Stimulated activated CD8-positive, alpha-beta memory T cell treated with anti-CD3 and anti-CD28 coated beads, Interleukin-12 subunit alpha, Interleukin-12 subunit beta, amount 100 ng/mL, for 4 hours (primary cell): ENCODE measurements around the gene DHX40.
"Not testable (repeated sequence)": the region's sequence is repeated elsewhere in the genome, so short reads cannot be mapped to it uniquely, and the experiment has no call there.

Experiments used
- DNase-seq: peaks from one replicate; pipeline ENCODE4 v3.0.0-alpha.2; 2020; ENCODE audit warnings: low read depth

The DHX40 gene

DNA sequence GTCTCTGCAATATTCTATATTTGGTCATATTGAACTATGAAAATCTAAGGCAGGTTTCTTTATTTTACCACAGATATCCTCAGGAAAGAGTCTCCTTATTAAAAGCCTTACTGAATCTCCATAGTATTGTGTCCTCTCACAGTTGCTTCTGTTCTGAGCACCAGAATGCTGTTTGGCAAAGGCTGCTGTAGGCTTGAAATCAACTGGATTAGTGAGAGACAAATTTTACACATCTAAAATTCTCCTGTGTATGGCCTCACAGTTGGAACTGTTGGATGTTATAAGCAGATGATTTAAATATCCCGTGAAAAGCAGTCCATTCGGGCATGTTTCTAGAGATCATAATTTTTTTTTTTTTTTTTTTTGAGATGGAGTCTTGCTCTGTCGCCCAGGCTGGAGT, 63.8 kb downstream of the DHX40 start:
- DNase-seq: no peak

DNA sequence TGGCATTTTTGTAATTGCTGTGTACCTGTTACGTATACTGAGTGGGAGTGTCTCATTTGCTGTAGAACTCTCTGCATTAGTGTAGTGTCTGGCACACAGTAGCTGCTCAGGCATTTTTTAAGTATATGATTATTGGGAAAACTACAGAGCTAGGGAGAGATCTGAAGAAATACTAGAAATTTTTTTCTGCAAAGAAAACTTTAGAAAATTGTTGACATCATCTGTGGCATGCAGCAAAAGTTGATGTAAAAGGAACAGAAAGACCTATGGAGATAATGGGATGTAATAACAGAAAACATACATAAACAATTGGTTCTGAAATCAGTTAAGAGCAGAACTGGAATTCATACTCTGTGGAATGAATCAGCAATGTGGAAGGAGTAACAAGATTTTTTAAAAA, 65.9 kb downstream of the DHX40 start:
- DNase-seq: no peak

DNA sequence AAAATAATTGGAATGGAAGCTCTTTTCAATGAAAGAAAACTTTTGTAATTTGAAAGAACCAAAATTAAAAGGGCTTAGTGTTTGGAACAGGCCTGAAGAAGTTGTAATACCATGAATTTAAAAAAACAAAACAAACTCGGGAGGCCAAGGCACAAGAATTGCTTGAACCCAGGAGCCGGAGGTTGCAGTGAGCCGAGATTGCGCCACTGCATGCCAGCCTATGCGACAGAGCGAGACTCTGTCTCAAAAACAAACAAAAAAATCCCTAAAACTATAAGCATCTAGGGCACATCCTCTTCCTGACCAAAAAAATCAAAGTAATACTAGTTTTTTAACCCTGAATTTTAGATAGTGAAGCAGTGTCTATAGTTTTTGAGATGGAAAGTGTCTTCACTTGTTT, 67.0 kb downstream of the DHX40 start:
- DNase-seq: no peak

DNA sequence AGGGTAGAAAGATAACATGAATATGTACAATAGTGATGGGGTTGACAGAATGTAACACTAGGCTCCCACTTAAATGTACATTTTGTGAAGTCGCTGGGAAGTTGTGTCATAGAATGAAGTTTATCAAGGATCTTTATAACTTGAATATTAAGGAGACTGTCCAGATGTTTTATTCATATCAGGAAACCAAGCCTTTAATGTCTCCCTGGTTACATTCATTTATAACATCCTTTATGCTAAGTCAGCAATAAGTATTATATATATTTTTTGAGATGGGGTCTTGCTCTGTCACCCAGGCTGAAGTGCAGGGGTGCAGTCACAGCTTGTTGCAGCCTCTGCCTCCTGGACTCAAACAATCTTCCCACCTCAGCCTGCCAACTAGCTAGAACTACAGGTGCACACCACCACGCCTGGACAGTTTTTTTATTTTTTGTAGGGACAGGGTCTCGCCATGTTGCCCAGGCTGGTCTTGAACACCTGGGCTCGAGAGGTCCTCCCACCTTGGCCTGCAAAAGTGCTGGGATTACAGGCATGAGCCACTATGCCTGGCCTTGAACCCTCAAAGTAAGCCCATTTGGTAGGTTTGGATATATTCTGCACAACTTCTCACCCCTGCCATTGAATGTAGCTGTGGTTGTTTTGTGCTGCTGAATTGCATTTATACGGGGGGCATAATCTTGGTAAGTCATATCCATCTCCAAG, 68.4 kb downstream of the DHX40 start:
- DNase-seq: no peak

DNA sequence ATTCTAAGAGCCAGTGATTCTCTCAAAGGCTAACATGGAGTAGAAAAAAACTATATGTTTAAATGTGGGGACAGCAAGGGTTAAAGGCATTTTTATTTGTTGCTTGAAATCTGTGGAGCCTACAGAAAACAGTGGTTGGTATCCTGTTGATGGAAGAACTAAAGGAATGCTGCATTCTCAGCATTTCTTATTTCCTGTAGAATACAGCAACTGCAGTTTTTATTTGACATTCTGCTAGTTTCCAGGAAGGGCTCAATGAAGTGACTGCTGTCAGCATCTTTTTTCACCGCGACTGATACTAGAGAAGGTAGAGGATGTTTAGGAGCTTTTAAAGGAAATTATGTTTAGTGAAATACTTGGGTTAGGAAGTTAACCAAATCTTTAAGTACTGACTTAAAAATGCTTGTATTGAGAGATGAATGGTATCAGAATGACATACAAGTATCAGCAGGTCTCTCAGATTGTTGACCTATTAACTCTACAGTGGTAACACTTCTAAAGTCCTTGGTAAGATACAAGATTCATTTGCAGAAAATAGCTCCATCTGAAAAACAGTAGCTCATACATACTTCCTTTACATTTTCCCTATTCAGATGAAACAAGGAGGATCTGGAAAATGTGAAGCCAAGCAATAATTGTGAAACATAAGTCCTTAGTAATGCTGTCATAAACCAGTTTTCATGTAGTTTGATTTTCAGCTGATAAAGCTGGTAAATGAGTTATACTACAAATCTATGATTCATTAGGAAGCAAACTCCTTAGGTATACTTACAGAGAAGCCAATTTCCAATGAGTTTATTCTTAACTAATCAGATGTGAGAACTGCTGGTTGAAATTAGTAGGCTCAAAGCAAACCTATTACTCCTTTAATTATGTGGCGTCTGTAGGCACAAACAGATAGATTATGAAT, 69.5 kb downstream of the DHX40 start:
- no peak for DNase-seq

DNA sequence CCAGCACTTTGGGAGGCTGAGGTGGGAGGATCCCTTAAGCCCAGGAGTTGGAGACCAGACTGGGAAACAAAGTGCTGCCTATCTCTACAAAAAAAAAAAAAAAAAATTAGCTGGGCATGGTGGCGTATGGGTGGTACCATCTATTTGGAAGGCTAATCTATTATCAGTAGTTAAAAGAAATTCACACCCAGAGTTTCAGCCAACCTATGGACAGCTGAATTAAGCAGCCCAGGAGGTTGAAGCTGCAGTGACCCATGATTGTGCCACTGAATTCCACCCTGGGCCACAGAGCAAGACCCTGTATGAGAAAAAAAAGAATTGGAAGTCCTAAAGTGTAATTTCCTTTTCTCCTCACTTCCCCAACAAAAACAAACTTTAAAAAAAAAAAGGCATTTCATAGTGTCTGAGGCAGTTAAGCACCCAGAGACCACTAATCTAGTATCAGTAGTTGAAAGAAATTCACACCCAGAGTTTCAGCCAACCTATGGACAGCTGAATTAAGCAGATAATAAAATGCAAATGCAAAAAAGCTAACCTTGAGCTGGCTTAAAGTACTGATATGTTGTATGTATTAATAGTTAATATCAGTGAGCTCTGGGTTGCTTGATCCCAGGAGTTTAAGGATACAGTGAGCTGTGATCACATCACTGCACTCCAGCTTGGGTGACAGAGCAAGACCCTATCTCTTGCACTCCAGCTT, 72.4 kb downstream of the DHX40 start:
- DNase-seq: no peak

DNA sequence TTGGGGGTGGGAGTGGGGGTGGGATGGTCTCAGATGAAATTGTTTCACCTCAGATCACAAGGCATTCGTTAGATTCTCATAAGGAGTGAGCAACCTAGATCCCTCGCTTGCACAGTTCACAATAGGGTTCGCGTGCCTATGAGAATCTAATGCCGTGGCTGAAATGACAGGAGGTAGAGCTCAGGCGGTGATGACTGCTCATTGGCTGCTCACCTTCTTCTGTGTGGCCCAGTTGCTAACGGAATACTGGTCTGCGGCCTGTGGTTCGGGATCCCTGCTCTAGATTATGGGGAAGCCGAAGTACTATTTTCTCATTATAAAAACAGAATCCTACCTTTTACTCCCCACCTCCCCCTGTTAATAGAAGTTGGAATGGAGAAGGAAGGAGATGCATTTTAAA, 73.1 kb downstream of the DHX40 start:
- DNase-seq: no peak

DNA sequence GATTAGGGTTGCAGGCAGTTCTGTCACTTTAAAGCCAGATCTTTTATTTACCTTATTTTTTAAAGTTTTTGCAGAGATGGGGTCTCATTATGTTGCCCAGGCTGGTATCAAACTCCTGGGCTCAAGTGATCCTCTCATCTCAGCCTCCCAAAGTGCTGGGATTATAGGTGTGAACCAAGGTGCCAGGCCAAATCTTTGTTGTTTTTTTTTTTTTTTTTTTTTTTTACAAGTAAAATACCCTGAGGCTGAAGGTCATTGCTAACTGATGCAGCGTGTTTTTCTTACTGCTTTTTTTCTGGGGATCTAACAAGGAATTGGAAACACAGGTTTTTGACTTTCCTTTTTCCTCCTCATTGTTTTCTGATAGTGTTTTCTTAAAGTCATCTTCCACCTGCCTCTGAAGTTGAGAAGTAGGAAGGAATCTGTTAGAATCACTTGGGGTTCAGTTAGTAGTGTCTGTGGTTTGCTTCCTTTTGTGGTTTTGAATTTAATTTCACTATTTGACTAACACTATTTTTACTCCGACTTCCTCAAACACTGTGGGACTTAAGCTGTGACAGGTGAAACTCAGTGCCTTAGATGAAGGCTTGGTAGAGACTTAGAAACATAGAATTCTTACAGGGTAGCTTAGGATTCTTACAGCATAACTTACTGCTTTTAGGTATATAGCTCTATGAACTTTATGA, 76.5 kb downstream of the DHX40 start:
- DNase-seq: no peak

DNA sequence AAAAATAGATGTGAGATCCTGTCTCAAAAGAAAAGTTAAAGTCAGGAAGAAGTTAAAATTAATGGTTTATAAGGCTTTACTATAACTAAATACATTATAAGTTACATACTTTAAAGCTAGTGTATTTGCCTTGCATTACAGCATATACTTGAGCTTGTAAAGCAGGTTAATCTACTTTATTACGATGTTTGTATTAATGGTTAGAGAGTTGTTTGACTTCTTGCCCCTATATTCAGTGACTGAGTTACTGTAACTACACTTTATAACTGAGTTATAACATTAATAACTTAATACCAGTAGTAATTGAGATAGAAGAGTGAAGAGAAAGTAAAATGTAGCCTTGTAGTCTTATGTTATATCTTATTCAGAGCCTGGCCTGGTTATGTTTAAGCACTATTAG, 77.2 kb downstream of the DHX40 start:
- no peak for DNase-seq

DNA sequence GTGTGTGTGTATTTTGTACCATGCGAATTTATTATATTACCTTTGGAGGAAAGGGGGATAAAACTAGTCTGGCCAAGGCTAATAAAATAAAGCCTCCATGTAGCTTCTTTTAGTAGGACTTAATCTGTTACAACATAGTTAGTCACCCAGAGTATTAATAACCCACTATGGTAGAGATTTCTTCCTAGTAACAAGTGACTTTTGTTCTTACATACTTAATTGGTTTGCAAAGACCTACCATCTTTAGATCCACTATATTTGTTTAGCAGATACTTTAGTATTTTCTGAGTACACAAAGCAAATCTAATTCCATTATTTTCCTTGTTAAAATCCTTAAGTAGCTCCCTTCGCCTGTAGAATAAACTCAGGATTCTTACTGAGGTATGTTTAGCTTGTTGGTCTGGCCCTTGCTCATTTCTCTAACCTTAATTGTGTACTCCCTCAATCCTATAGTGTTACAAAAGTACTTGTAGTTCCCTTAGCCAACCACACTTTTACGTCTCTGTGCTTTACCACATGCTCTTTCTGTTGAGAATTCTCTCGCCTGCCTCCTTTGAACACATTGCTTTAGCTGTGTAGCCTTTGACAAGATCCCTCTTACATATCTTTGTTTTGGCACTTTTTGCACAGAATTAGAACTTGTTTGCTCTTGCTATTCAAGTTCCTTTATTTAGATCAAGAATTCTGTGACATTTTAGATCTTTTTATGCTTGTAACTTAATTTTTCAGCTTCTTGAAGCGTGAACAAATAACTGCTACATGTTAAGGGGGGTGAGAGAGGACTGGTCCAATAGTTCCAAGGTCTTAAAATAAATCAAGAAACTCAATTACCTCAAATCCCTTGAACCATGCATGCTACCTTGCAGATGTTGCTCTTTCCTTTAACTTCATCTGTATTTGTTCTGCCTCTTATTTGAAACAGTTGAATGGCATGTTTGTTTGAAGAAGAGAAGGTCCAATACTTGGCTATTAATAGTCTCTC, 78.0 kb downstream of the DHX40 start:
- no peak for DNase-seq

DNA sequence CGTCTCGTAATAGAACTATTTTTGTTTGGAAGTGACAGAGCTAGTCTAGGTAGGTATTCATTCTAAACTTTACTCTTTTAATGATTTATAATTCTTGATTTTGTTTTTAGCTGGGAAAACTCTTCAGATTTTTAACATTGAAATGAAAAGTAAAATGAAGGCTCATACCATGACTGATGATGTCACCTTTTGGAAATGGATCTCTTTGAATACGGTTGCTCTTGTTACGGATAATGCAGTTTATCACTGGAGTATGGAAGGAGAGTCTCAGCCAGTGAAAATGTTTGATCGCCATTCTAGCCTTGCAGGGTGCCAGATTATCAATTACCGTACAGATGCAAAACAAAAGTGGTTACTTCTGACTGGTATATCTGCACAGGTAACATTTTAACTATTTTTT, 81.9 kb downstream of the DHX40 start:
- DNase-seq: no peak

DNA sequence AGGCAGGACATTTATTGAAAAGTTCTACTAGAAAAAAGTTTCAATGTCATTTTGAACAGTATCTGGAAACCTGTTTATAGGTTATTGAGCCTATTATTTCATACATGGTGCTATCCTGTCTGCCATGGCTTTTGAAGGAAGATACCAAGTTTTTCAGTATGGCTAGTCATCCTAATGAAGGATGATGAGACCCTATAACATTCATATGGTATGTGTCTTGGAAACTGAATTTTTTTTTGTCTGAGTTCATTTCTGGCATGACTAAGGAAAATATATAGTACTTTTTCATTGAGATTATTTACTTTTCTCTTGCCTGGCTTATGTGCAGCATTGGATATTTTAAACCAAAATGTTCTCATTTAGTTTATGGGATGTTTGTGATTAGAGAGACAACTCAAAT, 84.5 kb downstream of the DHX40 start:
- DNase-seq: no peak

DNA sequence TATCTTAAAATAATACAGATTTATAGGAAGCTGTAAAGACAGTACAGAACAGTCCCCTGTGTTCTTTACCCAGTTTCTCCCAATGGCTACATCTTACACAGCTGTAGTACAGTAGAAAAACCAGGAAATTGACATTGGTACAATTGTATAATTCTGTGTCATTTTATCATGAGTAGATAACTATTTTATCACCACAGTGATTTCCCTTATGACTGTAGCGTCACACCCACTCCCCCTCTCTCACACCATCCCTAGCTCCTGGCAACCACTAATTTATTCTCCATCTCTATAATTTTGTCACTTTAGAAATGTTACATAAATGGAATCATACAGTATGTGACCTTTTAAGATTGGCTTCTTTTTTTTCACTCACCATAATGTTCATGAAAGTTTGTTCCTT, 85.2 kb downstream of the DHX40 start:
- DNase-seq: no peak

DNA sequence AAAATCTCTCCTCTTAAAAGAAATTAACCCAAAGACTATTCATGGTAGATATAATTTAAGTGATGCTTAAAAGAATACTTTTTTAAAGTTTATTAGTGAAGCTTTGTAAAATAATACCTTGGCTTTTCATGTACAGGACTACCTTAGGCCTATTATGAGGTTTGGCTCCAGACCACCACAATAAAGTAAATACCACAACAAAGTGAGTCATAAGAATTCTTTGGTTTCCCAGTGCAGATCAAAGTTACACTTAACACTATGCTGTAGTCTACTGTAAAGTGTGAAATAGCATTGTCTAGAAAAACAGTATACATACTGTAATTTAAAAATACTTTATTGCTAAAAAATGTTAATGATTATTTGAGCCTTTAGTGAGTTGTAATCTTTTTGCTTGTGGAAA, 85.9 kb downstream of the DHX40 start:
- no peak for DNase-seq

DNA sequence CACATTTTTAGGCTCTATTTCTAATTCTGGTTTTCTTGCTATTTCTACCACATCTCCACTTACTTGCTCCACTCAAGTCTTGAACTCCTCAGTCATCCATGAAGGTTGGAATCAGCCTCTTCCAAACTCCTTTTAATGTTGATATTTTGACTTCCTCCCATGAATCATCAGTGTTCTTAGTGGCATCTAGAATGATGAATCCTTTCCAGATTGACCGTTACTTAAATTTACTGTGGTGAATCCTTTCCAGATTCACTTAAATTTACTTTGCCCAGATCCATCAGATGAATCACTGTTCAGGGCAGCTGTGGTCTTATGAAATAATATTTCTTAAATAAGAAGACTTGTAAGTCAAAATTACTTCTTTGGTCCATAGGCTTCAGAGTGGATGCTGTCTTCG, 86.7 kb downstream of the DHX40 start:
- no peak for DNase-seq

DNA sequence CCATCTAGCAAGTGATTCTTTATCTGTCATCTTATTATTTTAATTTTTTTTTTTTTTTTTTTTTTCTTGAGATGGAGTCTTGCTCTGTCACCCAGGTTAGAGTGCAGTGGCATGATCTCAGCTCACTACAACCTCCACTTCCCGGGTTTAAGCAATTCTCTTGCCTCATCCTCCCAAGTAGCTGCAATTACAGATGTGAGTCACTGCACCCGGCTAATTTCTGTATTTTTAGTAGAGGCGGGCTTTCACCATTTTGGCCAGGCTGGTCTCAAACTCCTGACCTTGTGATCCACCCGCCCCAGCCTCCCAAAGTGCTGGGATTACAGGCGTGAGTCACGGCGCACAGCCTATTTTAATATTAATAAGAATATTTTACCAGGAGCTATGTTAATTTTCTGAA, 91.2 kb downstream of the DHX40 start:
- not testable (repeated sequence) for DNase-seq
